GM19452 (cell line): ENCODE measurements around the gene DCX.

Source experiments
- ATAC-seq: cut with Tn5 transposase; IDR thresholded peaks from one replicate; pipeline ENCODE4 v1.9.1; 2021; ENCODE audit not compliant: unreplicated experiment

The DCX gene

GRCh38 chrX:111411983-111412382 lies at the start of gene DCX:
Gene DCX, minus strand, starts transcription at chrX:111412192. Its CDS starts 1,794 bp downstream, at chrX:111410398.
- ATAC-seq: no peak

- no peak for ATAC-seq
Observed at GRCh38 chrX:111460607-111461006, 48.6 kb upstream of the DCX start.

DNA sequence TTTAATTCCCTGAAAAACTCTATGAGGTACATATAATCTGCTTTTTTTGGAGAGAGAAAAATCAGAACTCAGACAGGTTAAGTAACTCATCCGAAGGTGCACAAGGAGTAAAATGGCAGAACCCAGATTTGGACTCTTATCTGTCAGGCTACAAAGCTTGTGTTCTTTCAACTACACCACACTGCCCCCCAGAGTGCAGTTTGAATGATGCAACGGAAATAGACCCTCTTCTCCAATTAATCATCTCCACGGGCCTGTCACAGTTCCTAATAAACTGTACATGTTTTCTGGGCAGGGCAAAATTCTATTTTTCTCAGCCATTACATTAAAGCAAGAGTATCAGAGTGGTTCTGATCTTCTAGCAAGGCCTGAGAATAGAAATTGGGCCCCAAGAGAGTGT lies 35.3 kb upstream of the DCX start:
- ATAC-seq: no peak

DNA sequence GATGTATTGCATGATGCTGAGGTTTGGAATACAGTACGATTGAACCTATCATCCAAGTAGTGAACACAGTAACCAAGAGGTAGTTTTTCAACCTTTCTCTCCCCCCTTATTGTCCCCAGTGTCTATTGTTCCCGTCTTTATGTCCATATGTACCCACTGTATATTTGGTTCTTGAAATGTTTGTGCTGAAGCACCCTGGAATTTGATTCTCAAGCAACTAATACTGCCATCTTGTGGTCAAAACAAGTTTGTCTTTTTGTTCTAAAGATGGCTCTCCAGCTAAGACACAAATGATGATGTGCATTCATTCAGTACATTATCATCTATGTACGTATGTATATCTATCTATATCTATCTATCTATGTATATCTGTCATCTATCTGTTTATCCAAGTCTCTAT lies 33.5 kb upstream of the DCX start:
- no peak for ATAC-seq

- no peak for ATAC-seq
Observed at GRCh38 chrX:111444881-111445280, 32.9 kb upstream of the DCX start.

DNA sequence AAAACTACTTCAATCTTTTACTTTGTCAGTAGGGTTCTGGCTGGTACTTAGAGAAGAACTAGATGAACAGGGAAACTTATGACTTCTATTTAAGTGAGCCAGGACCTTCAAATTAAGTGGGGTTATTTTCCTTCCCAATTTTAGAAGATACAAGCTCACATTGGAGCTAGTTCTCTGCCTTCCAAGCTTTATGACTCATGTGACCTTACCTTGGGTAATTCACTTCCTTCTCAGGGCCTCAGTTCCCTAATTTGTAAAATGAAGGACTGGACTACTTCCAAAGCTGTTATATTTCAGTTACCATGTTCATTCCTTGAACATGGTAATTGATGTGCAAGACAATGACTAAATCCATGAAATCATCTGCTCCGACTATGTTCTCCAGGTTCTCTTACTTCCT lies 32.0 kb upstream of the DCX start:
- ATAC-seq: no peak

DNA sequence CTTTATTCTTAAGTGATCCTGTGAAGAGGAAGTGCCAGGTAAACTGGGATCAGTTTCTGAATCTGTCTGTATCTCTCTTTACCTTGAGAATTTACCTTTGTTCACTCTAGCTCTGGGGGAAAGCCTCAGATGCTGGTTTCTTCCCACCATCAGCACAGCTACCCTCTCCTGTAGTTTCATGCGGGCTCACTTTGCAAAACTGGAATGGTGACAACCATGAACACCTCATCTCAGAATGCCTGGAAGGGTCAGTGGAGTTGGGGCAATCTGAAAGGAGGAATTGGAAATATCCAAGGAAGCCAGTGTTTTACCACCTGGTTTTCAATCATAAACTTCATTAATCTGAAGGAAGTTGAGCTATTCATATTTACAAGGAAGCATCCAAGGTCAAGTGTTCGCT lies 30.8 kb upstream of the DCX start:
- ATAC-seq: no peak

DNA sequence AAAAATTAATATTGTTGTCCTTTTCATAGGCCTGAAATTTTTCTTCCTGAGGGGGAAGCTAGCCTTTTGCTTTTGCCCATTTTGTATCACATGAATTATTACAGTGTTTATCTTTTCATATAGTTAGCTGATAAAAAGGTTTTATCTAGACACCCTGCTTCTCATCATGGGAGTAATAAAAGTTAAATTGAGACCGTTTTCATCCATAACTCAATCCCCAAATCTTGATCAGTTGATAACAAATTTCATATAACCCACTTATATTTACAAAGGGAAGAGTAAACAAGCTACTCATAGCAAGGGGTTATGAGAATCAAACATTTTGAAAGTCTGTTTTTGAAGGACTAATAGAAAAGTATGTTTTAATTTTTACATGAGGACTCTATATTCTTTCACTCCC lies 23.5 kb upstream of the DCX start:
- no peak for ATAC-seq

DNA sequence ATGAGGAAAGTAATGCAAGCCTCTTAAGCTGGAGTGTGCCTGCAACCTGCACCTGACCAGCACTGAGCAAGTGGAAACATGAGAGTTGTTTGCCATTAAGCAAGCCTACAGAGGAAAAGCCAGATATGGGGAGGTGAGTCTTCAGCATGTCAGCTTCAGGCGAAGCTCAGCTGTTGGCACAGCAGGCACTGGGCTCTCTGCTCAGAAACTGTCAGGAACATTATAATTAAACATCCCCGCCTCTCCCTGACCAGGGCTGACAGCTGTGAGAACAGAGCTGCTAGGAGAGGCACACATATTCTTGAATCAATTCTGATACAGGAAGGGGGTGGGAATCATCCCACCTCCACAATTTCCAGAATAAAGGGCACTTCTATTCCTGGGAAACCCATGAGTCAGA lies 19.0 kb upstream of the DCX start:
- ATAC-seq: no peak

DNA sequence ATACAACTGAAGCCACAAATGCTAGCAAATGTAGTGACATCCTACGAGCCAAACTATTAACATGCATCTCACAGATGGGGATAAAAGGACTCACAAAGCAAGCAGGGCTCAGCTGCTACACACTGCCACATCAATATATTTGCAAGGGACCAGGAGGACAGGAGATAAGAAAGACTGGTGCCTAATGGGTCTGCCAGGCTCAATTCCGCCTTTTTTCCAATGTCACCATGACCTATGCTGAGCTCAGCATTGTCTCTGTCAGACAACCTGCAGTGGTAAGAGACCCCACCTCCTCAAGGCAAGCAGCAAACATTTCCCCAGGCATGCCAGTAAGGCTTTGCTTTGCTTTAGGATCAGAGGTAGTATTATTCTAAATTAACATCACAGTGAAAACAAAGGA lies 435 bp downstream of the DCX start:
- no peak for ATAC-seq

DNA sequence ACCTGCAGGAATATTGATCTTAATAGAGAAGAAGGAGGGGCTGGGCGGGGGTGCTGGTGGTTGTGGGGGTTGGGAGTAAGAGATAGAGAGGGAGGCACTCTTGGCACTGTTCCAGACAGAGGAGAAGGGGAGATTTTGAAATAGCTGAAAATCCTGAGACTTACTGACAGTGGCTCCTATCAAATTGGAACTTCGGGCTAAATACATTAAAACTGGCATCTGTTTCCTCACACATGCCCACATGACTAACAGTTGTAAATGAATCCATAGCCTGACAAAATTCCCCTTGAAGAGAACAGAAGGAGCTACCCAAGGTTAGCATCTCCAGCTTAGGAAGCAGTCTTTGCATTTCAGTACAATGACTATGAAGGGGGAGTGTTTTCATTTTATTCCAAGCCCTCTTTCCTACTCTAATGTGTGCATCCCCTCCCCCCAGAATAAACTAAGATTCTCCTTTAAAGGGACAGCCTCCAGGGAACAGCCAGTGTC lies 1.4 kb downstream of the DCX start:
- ATAC-seq: no peak

DNA sequence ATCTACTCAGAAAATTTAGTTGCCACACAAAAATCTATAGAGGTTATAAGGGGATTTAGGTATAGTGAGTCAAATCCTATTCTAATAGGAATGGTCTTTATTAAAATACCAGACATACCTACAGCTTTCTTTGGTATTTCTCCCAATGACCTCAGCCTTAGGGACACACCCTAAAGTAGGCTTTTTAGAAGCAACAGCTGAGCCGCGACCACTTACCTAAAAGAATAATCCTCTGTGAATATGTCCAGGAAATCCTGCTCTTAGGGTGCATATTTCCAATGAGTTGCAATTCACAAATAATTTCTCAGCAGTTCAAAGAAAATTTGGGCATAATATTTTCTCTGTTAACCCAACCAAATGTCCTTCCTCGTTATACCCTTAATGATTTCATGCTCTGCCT lies 2.7 kb downstream of the DCX start:
- no peak for ATAC-seq

DNA sequence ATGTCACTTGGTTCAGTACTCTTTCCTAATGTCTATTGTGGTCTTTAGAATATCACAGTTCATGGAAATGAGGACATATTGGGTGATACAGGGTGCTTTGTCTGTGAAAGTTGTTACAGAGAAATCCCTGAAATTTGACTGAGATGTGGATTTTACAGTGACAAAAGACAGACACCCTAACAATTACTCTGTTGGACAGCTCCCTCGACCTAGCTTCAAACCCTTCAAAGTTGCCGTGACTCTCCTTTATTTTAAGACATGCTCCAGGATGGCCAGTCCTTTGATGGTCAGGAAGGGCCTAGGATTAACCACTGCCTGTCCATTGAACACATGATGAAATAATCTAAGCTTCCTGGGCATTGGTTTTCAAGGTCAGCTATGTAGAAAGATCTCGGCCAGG lies 4.0 kb downstream of the DCX start:
- ATAC-seq: no peak

DNA sequence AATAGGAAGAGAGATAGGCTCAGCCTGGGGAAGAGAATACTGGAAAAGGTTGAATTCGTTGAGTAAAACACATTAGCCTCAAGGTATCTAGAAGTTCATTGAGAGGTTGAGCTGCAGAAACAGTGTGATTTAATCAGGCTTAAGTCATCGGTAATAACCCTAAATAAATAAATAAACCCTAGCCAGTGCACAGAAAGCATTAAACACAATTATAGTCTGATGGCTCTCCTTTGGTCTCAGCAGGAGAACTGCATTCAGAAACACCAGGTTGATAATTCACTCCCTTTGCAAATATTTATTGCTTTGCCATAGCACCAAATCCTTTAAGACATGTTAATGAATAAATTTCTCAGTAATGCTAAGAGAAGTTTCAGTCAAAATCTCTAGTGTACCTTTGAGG lies 9.6 kb downstream of the DCX start:
- ATAC-seq: no peak

GRCh38 chrX:111395149-111395548 lies 16.8 kb downstream of the DCX start:
- no peak for ATAC-seq

GRCh38 chrX:111394569-111394968 lies 17.4 kb downstream of the DCX start:
- no peak for ATAC-seq

- ATAC-seq: no peak
Observed at GRCh38 chrX:111387470-111388070, 24.4 kb downstream of the DCX start.

- no peak for ATAC-seq
Observed at GRCh38 chrX:111386615-111387233, 25.3 kb downstream of the DCX start.

GRCh38 chrX:111386077-111386476 lies 25.9 kb downstream of the DCX start:
- no peak for ATAC-seq

- no peak for ATAC-seq
Observed at GRCh38 chrX:111382277-111382676, 29.7 kb downstream of the DCX start.

GRCh38 chrX:111376897-111377578 lies 35.0 kb downstream of the DCX start:
- no peak for ATAC-seq

GRCh38 chrX:111376486-111376885 lies 35.5 kb downstream of the DCX start:
- no peak for ATAC-seq
